HG03442 (cell line): ENCODE measurements around the gene GFAP.

Experiments used
- ATAC-seq: cut with Tn5 transposase; IDR thresholded peaks from one replicate; pipeline ENCODE4 v1.9.1; 2021; ENCODE audit warnings: mild to moderate bottlenecking, moderate library complexity; ENCODE audit not compliant: unreplicated experiment

GFAP gene

DNA sequence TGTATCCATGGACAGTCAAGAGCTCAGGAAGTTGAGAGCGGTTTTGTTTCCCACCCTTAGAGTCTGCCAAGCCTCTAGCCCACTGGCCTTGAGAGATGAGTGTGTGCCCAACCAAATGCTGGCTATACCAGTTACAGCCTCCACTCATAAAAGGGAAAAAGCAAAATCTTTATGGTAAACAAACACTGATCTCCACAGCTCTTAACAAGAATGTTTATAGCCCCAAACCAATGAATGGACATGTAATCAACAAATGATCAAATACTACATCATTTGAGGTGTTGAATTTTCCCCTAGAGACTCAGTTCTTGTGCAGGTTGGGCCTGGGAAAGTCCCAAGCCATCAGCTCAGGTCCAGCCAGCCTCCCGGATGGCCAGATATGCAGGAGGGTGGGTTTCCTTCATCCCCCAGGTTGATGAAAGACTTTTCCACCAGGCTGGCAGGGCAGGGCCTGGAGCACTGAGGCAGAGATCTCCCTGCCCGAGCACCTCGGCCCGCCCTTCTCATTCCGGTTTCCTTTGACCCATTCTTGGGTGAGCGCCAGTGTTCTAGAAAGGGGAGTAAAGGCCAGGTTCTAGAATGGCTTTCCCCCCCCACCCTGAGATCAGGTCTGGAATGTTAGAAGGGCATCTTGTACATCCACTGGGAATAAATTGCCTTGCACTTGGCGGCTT is 12.2 kb downstream of the GFAP start:
- no peak for ATAC-seq

DNA sequence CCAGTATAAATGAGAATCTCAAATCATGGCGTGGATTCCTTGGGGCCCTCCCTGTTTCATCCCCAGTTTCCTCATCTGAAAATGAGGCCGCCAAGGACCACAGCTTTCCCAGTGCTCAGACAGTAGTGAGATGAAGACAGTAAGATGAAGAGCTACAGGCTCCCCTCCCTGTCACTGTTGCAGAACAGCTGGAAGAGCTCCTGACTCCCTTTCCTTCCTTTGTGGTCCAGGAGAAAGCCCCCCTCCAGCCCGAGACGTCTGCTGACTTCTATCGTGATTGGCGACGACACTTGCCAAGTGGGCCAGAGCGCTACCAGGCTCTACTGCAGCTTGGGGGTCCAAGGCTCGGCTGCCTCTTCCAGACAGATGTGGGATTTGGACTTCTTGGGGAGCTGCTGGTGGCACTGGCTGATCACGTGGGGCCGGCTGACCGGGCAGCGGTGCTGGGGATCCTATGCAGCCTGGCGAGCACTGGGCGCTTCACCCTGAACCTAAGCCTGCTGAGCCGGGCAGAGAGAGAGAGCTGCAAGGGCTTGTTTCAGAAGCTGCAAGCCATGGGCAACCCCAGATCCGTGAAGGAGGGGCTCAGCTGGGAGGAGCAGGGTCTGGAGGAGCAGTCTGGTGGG is 13.1 kb downstream of the GFAP start:
- ATAC-seq: no peak

DNA sequence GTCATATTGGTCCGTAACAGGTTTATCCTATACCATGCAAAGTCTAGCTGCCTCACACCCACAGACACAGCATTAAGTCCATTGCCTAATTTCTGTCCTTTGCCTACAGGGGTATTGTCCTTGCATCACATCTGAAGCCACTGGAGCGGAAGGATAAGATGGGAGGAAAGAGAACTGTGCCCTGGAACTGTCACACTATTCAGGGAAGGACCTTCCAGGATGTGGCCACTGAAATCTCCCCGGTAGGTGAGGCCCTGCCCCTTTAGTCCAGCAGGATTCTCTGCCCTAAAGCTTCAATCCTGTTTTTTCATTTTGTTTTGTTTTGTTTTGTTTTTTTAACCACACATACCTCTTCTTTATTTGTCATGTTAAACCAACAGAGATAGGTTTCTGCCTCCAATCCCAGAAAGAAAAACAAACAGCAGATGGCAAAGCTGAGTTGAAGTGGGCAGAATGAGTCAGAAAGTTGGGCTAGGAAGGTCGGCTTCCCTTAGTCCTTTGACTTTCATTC is 13.8 kb downstream of the GFAP start:
- no peak for ATAC-seq

DNA sequence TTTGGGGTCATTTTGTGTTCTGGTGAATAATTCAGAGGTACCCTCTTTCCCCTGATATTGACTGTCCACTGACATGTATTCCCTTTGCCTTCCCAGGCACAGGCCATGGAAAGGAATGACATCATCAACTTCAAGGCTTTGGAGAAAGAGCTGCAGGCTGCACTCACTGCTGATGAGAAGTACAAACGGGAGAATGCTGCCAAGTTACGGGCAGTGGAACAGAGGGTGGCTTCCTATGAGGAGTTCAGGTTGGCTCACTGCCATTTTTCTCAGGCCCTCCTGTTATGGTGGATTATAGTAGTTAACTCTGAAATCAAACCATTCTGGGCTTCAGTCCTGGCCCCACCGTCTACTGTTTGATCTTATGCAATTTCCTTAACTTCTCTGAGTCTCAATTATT is 14.4 kb downstream of the GFAP start:
- no peak for ATAC-seq

DNA sequence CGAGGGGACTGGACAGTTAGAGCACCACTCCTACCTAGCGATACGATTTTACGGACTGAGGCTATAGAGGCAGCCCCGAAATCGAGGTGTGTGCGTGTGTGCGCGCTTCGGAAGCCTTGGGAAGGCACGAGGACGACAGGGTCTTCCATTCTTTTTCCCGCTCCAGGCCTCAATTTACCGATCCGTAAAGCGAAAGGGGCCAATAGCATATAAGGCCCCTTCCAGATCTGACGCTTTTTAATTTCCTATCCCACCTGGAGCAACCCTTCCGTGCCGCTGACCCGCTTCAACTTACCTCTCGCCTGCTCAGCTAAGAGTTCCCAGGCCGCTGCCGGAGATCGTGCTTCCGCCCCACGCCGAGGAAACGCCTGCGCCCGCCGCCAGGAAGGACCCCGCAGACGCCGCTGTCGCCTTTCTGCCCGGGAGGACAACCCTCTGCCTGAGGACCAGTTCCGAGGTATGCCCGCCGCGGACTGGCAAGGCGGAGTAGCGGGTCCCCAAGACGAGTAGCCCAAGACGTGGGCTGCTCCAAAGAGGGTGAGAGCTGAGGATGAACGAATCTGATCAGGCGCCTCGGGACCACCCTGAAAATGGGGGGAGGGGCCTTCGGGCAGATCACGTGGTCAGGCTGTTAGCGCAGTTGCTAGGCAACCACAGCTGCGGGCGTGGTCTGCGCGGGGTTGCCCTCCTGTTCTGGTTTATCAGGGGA is 16.1 kb downstream of the GFAP start, which contains the start of gene EFTUD2:
TSS of gene EFTUD2 (minus strand) at position 372 of the 709 bp plus-strand sequence. CDS start 4,924 bp downstream, outside the sequence.
- ATAC-seq: peak; percentile 68

DNA sequence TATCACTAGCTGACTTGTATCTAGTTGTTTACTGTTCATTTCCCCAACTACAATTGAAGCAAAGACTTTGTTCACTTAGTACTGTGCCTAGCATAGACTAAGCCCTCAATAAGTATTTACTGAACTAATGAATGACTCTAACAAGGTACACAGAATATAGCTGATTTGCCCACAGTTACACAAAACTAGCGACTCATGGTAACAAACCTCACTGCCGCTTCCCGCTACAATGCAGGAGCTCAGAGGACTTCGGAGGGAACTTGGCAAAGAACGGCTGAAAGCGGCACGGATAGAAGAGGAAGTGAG is 16.6 kb downstream of the GFAP start:
- no peak for ATAC-seq

DNA sequence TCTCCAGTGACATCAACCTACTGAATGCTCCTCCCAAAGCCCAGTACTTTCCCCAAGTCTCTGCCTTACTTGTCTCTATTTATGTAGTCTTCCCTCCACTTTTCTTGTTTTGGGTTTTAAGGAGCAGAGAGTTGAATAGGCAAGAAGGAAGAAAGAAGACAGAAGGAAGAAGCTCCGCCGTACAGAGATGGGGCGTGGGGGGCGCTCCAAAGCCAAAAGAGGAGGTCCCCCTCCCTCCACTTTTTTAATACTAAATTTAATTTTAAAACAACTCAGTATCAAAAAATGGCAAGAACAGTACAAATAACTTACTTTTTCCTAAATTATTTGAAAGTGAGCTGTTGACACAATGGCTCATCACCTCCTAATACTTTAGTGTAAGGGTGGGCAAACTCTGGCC is 20.7 kb downstream of the GFAP start:
- ATAC-seq: no peak

DNA sequence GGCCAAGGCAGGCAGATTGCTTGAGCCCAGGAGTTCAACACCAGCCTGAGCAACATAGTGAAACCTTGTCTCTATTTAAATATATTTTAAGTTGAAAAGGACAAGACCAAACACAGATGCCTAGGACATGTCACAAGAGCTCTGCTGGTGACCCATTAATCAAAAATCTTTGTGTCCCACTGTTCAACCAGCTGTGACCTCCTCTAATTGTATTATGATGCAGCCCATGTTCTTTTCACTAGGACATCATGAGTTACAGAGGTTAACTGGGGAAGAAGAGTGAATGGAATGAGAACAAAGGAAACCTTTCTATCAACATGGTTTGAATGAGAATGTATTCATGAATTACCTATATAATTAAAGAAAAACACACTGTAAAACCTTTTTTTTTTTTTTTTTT is 23.1 kb downstream of the GFAP start:
- ATAC-seq: no peak

DNA sequence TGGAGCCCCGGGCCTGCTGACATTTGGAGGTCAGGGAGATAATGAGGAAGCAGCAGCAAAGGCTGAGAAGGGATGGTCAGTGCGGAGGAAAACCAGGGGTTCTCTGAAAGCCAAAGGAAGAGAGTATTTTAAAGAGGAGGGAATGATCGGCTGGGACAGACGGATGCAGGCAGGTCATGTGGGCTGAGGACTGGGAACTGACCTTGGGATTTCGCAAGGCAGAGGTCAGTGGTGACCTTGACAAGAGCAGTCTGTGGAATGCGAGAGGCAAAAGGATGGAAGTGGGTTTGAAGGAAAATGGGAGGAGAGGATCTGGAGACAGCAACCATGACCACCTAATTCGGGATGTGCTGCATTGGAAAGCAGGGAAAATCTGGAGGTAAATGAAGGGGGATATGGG is 26.3 kb downstream of the GFAP start:
- ATAC-seq: no peak

DNA sequence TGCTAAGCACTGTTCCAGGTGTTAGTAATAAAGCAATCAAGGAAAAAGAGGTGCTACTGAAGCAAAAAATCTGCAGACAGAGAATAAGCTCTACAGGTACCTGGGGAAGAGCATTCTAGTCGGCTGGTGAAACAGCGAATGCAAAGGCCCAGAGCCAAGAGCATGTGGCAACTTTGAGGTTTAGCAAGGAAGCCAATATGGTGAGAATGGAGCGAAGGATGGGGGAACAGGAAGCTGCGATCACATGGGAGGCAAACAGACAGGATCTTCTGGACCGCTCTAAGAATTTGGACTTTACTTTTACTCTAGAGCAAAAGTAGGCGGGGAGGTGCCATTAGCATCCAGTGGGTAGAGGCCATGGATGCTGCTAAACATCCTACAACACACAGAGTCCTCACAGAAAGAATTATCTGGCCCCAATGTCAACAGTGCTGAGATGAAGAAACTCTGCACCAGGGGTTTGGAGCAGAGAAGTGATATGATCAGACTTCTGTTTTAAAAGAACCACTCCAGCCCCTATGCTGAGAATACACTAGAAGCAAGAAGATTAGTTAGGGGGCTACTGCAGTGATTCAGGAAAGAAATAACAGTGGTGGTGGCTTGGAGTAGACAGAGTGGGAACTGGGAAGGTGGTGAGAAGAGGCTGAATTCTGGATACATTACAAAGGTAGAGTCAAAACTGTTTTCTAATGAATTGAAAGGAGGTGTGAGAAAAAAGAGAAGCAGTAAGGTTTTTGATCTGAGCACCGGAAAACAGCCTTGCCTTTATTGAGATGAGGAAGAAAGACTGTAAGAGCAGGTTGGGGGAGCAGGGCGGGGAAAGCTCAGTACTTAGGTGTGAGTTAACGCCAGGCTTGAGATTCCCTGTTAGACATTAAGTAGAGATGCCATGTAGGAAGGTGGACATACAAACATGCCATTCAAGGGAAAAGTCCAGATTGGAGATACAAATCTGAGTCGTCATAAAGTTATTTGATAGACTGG is 27.0 kb downstream of the GFAP start:
- no peak for ATAC-seq

DNA sequence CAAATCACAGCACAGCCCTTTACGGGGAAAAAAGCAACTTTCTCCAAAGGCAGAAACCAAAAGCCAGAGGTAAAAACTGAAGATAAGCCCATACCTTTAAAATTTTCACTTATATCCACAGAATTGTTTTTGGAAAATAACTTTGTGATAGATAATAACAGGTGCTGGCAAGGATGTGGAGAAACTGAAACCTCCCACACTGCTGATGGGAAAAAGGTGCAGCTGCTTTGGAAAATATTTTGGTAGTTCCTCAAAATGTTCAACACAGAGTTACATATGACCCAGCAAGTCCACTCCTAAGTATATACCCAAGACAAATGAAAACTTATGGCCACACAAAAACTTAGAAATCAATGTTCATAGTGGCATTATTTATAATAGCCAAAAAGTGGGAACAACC is 28.3 kb downstream of the GFAP start:
- no peak for ATAC-seq

DNA sequence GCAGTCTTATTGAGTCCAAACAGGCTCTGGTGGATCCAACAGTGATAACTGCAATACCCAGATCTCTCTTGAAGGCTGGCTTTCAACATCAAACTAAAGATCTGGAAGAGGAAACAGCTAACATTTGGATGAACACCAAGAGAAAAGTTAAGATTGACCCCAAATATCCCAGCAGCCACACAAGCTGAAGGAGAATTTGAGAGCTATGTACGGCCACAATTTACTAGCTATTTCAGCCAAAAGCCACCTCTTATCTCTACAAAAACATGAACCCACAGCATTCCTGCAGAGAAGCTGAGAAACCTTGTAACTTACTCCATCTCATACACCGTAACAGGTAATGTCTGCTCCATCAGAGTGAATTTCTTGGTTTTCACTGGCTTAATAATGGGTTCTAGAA is 30.4 kb downstream of the GFAP start:
- no peak for ATAC-seq

DNA sequence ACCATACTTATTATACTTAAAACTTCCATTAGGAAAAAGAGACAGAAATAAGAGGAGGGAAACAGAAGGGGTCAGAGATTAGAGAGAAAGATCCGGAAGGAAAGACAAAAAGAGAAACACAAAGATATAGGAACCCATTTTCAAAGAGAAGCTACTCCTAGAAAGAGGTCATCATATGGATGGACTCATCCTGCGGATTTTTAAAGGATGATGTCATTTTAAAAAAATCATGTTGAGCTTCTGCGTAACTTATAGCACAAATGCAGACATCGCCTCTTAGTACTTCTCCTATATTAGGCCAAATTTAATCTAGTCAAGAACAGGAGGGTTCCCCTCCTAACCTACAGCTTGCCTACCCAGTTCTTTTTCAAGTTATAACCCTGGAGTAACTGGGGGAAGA is 34.2 kb downstream of the GFAP start:
- ATAC-seq: no peak

DNA sequence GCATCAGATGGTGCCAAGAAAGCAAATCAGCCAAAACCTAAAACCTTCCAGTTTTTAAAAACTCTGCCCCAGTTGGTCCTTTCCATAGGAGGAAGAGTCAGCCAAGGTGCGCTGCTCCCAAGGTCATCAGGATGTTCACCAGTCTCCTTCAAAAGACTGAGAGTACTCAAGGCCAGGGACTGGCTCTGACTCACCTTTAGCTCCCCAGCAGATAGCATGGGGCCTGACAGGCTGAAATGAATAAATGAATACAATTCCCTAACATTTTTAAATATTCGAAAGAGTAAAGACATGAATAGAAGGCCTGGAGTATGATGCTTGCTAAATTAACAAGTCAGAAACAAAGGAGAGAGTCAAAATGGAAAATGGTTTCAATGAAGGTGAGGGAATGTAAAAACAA is 35.2 kb downstream of the GFAP start:
- ATAC-seq: no peak

DNA sequence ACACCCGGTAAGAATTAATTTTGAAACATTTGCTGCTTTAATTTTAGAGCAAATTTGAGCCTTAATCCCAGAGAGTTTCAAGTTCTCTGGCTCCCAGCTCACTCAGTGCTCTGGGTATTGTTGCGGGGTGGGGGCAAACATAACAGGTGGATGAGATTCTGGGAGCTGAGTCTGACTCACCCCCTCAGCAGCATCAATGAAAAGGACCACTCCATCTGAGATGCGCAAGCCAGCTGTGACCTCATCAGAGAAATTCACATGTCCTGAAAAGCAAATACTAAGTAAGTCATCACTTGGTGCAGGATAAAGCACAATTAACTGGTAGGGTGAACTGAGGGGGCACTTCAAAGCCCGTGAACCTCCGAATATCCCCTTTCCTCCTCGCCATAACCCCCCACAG is 35.9 kb downstream of the GFAP start:
- ATAC-seq: no peak

DNA sequence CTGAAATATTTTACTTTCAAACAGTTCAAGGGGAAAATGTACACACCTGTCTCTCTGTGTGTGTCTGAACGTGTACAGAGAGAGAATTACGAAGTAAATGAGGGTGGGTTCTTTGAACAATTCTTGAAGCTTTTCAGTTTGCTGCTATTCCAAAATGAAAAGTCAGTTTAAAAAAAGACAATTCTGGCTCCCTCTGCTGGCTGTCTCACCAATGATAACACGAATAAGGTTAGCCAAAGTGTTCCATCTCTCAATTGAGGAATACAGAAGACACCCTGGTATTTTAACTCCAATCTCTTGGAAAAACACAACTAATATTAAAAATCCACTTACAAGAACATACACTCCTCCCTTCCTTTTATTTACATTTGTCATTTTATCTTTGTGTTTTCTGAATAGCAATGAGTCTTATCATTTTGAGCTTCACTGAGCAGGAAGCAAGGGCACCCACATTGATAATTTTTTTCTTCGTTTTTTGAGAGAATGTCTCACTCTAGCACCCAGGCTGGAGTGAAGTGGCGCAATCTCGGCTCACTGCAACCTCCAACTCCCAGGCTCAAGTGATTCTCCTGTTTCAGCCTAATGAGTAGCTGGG is 36.6 kb downstream of the GFAP start:
- ATAC-seq: no peak

DNA sequence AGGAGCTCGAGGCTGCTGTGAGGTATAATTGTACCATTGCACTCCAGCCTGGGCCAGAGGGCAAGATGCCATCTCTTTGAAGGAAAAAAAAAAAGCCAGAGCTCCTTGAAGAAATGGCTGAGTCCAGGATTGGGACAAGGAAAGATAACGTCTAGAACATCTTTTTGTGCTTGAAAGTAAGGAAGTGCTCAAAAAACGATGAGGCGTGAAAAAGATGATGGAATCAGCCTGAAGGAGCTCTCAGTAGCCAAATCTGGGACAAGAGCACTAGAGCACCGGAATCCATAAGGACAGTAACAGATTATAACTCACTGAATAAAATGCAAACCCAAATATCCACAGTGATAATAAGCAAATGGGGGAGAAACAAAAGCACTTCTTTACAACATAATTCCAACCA is 38.2 kb downstream of the GFAP start:
- ATAC-seq: no peak

DNA sequence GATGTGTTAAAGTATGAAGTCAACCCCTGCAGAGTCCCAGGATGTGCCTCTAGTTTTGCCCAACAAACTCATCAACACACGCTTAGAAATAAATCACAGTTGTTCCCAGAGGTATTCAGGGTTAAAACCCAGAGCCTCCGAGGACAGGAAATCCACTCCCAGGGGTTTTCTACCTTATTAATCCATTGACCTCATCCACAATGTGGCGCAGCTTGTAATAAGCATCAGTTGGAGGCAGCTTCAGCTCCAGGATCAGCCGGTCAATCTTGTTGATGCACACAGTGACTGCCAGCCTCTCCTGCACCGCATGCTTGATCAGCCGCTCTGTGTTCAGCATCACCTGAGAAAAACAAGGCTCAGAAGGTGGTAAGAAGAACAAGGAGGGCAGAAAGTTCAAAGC is 39.5 kb downstream of the GFAP start:
- no peak for ATAC-seq

DNA sequence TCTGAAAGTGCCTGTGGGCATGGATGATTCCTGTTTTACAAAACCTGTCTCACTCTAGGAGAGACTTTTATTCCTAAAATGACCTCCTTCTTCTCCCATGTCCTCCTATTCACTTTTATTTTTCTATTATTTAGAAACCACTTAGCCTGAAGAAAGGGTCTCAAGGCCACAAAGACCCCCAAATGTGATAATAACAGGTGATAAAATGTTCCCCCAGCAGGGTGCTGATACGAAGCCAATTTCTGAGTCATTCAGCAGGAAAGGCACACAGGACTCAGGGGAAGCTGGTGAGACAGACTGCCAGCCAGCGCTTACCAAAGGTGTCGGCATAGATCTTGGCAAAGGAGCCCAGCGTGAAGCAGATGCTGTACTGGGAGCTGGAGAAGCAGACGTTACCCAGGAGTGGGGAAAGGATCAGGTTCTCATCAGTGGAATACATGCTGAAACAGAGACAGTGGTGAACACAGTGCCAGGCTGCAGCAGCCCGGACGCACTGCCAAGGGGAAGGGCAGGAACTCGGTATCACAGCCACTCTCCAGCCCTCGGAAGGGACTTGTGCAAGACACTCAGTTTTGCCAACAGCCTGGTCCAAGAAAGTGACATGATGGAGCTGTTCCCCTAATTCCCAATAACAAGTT is 43.0 kb downstream of the GFAP start:
- ATAC-seq: no peak

DNA sequence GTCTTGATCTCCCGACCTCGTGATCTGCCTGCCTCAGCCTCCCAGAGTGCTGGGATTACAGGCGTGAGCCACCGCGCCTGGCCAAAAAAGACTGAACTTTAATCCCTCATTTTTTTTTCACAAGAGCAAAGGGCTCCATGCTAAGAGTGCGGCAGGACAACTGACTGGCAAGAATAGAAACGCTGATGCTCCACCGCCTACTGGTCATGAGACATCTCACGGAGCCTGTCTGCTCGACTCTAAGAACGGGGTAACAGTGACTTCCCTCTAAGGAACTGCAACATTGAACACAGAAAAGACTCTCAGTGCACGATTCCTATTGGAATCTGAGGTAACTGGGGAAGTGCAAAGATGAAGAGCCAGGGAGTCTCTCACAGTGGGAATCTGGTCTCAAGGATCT is 43.7 kb downstream of the GFAP start:
- no peak for ATAC-seq
